Measurements from ENCODE around the gene ATXN1.

ATXN1 gene

DNA sequence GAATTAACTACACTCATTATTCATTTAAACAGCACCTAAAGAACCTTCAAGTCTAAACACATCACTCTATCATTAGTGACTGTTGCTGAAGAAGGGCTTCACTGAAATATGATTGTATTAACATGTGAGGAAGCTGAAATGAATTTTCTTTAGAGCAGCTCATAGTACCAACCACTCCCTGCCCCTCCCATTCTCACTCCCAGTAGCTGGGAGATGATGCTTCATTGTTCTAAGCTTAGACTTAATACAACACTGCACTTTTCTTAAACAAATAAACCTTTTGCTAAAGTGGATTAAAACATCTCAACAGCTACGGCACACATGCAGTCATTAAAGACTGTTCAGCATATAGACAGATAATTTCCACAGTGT is 63.1 kb downstream of the ATXN1 start:
- DNase-seq (ENCODE audit: low spot score): no peak

- no peak for DNase-seq (ENCODE audit: low spot score)
Observed at GRCh38 chr6:16697437-16698161, 63.7 kb downstream of the ATXN1 start.

GRCh38 chr6:16696496-16696895 is 64.8 kb downstream of the ATXN1 start:
- no peak for DNase-seq (ENCODE audit: low spot score)

DNA sequence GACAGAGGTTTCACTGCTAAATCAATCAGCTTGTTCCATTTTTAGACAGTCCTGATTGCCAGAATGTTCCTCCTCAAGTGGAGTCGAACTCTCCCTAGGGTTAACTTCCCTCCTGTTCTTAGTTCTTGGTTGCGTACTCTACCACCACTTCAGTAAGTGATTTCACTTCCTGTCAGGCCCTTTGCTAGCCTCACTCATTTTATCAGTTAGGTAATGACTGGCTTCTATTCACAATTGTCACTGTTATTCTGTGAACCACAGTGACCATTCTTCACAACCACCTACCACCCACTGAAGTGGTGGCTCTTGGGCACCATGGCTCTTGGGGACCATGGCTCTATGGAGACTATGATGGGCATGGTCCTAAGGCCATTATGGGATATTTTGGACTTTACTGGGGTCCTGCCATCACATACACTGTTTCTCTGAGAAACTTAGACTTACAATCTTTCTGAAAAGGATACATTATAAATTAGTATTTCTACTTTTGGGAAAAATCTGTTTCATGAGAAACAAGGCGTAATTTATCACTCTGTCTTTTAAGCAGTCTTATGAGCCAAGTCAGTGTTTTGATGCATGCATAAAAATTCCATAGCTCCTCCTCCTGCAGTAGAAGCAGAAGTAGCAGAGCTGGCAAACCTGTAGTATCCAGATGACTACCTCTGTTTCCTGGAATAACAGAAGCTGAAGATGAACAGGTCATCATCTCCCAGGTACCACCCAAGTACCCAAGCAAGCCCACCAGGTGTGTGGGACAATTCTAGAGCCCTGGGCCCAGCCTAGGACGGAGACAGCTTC is 66.3 kb downstream of the ATXN1 start:
- no peak for DNase-seq (ENCODE audit: low spot score)

DNA sequence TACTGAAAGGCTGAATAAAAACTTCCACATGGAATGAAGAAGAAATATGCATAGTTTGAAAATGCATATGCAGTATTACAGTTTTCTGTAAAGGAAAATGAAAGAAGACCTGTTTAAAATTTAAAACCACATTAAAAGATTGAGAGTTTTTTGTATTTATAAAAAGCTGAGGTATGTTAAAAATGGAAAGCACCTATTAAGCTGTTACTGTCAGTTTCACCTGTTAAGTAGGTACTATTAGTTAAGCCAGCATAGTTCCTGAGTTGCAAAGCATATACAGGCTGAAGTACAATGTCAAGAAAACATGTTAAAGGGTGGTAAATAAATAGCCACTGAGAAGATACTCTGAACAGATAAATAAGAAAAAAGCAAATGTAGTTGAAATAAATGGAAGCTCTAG is 69.9 kb downstream of the ATXN1 start:
- DNase-seq (ENCODE audit: low spot score): no peak

DNA sequence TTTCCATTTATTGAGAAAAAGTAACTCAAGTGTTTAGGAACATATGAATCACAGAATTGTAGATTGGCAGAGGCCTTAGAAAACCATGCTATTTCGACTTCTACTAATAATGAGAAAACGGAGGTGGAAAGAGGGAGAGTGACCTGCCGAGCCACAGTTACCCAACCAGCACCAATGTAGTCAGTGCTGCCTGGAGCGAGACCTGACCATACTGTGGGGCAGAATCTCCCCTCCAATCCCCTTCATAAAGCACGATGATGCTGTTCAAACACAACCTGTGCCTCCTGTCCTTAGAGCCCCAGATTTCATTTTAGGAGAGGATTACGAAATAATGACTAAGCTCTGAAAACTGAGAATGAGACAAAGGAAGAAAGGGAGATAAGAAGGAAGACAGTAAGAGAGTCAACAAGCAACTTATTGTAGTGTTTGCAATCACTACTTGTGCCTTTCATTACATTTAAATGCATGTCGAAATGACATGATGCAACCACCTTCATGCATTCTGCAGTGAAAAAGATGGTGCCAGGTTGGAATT is 70.6 kb downstream of the ATXN1 start:
- DNase-seq (ENCODE audit: low spot score): no peak

GRCh38 chr6:16689788-16690607 is 71.3 kb downstream of the ATXN1 start:
- DNase-seq (ENCODE audit: low spot score): no peak

- no peak for DNase-seq (ENCODE audit: low spot score)
Observed at GRCh38 chr6:16688984-16689636, 72.2 kb downstream of the ATXN1 start.

- no peak for DNase-seq (ENCODE audit: low spot score)
Observed at GRCh38 chr6:16688436-16688835, 72.8 kb downstream of the ATXN1 start.

DNA sequence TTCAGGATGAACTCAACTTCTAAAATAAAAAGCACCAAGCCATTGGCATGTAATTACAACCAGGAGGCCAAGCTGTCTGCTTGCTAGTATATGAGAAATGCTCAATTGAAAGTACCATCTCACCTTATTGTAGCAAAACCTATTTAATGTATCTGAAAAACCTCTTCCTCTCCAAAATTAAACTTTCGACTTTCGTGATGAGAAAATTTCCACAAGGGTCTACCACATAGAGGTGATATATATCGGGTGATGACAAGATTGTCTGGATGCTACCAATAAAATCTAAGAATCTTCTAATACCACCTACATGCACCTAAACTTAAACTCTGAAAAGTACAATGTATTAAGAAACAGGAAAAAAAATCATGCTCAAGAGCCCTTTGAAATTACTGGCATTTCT is 74.2 kb downstream of the ATXN1 start:
- no peak for DNase-seq (ENCODE audit: low spot score)

DNA sequence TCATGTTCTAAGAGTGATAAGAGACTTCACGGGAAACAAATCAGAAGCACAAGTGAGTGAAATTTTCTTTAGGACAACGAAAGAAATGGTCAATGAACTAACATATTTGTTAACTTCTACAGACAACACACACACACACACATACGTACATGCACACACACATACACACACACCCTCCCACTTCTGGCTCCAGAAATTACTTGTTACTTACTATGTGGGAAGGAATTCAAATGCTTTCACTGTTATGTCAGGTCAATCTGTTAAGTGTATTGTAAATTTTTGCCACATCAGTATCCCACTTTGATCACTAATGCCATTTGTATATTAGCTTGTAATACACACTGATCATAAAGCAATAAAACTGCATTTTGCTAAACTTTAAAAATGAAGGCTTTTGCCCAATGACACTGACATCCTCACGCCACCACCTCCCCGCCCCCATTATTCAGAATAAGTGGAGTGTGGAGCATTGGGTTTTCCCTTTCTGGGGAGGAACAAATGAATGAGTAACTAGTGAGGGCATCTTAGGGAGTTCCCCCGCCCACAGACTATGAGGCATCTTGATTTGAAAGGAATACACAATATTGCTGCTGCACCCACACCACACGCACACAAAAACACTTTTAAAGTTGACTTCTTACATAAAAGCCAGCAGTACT is 76.2 kb downstream of the ATXN1 start:
- DNase-seq (ENCODE audit: low spot score): no peak

DNA sequence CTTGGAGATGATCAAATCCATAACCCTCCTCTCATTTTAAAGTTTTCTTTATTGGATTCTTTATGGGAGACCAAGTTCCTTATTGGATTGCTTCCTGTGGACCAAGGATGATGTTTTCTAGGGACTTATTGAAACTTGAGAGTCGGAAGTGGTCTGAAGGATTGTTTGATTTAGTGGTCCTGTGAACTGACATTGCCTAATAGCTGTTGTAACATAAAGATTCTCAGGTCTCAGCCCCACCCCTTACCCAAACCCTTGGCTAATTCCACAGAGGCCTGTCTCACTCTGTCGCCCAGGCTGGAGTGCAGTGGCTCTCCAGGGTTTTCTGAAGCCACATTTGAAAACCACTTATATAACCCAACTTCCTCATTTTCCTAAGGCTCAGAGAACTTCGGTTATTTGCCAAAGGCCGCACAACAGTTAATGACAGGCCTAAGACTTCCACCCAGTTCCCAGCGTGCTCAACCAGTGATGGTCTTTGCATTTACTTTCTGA is 77.0 kb downstream of the ATXN1 start:
- no peak for DNase-seq (ENCODE audit: low spot score)

GRCh38 chr6:16683641-16684194 is 77.5 kb downstream of the ATXN1 start:
- no peak for DNase-seq (ENCODE audit: low spot score)

- no peak for DNase-seq (ENCODE audit: low spot score)
Observed at GRCh38 chr6:16681260-16681873, 79.9 kb downstream of the ATXN1 start.

DNA sequence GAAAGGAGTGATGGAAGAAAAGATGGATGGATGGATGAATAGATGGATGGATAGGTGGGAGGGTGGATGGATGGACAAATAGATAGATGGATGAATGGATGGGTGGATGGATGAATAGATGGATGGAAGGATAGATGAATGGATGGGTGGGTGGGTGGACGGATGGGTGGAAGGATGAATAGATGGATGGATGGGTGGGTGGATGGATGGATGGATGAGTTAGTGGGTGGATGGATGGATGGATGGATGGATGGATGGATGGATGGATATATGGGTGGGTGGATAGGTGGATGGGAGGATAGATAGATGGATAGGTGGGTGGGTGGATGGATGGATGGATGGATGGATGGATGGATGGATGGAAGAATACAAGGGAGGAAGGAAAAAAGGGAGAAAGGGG is 82.2 kb downstream of the ATXN1 start:
- DNase-seq (ENCODE audit: low spot score): no peak

DNA sequence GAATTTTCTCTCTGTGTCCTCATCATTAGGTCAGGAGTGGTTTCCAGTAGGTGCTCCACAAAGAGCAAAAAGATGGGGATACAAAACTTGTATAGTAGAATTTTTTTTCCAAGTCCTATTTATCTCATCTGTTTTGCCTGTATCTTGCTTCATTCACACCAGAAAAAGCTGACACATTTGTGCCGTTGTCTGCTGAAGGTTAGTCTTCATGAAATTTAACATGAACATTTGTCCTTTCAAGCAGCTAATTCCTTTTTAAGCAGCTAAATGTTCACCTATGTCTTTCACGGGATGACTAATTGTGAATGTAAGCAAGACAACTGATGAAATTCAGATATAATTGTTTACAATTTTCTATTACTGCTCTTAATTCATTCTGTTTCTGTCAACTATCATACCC is 83.8 kb downstream of the ATXN1 start:
- DNase-seq (ENCODE audit: low spot score): no peak

DNA sequence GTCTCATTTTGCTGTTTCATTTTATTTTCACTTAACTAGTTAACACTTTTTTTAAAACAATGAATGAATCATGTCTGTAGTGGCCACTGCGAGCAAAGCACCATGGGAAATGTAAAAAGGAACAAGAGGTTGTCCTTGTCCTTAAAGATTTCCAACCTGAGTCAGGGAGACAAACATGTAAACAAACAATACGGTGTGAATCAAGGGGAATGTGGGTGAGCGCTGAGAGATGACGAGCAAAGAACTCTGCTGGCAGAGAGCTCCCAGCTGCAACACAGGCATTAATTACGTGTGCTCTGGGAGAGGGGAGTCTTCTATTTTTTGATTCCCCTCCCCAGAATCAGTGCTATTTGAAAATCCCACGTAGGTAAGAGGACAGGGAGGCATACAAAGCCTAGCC is 84.3 kb downstream of the ATXN1 start:
- DNase-seq (ENCODE audit: low spot score): no peak

GRCh38 chr6:16676376-16676775 is 84.9 kb downstream of the ATXN1 start:
- DNase-seq (ENCODE audit: low spot score): no peak

DNA sequence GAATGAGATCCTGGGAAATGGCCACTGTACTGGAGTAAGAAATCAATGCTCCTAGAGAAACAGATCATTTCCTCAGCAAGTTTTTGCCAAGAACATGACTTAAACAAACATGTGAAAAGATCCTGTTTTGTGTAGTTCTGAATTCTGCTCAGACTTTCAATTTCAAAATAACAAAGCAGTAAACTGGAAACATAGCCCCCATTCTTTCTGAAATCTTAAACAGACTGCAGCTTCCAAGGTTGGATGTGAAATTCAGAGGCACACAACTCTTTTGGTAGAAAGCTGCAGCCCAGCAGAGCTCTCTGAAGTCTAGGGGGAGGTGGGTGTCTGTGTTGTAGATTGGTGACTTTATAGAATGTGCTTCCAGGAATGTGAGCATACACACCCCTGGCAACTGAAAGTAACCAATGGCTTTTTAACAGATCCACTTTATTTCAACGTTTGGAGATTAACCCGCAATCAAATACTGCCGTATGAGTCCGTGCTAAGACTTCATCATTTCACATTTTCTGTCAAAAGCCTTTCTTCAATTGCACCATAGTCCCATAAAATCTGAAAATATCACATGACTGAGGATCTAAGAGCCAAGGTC is 86.4 kb downstream of the ATXN1 start:
- no peak for DNase-seq (ENCODE audit: low spot score)

All from Ammon's horn (tissue), 1 donor.